HEK293 (cell line): ENCODE data around the gene EBF3.

Experiments used
- CTCF ChIA-PET: fragments of 350-600 bp; formaldehyde crosslinking; extraction: SDS; loops from one replicate; lab custom pipeline; 2021; ENCODE audit warnings: antibody characterized with exemption; lab: Yijun Ruan, JAX
- POLR2A ChIA-PET: fragments of 300-600 bp; formaldehyde crosslinking; extraction: SDS; loops from one replicate; lab custom pipeline; 2020; ENCODE audit warnings: antibody characterized with exemption, inconsistent platforms; lab: Yijun Ruan, JAX
- H3K27ac ChIP-seq: fragments of 200-500 bp; sonication (Bioruptor generic); 2 replicates; pipeline ENCODE4 v1.5.1; 2014; ENCODE audit warnings: low read depth, low read length, control low read depth, inconsistent platforms; ENCODE audit errors: extremely low read depth
- H3K36me3 ChIP-seq, 2 experiments: fragments of 200-500 bp in 1 of 2; sonication (Bioruptor generic) in 1 of 2; 1 replicate in 1 of 2; 2 replicates in 1 of 2; pipeline ENCODE4 v1.5.1; 2014 to 2017; ENCODE audit warnings: inconsistent platforms in 2 of 2, low read length in 2 of 2; ENCODE audit not compliant: control insufficient read depth in 2 of 2, insufficient read depth in 1 of 2
- H3K4me1 ChIP-seq: fragments of 200-500 bp; sonication (Bioruptor generic); 2 replicates; pipeline ENCODE4 v1.5.1; 2014; ENCODE audit warnings: mild to moderate bottlenecking, low read length, inconsistent platforms; ENCODE audit not compliant: control insufficient read depth, insufficient read depth
- H3K4me3 ChIP-seq: 2 replicates; pipeline ENCODE4 v1.5.1; 2011; ENCODE audit warnings: low read depth, mild to moderate bottlenecking, control low read depth, low read length, moderate library complexity
- H3K9me3 ChIP-seq: fragments of 200-500 bp; sonication (Bioruptor generic); 2 replicates; pipeline ENCODE4 v1.5.1; 2014; ENCODE audit warnings: low read depth, low read length, inconsistent platforms; ENCODE audit not compliant: control insufficient read depth, insufficient read depth
- BCL11A ChIP-seq: fragments of 450-650 bp; formaldehyde crosslinking; IDR thresholded peaks from 2 replicates; pipeline ENCODE4 v1.5.1; 2016; ENCODE audit warnings: low read depth, missing biosample characterization, missing genetic modification characterization
- CTCF ChIP-seq: fragments of 450-650 bp; formaldehyde crosslinking; IDR thresholded peaks from 2 replicates; pipeline ENCODE4 v1.5.1; 2016; ENCODE audit warnings: missing biosample characterization, missing genetic modification characterization
- KLF7 ChIP-seq: fragments of 450-650 bp; formaldehyde crosslinking; IDR thresholded peaks from 2 replicates; pipeline ENCODE4 v1.5.1; 2016; ENCODE audit warnings: missing biosample characterization, missing genetic modification characterization, borderline replicate concordance
- KLF8 ChIP-seq: fragments of 450-650 bp; formaldehyde crosslinking; IDR thresholded peaks from 2 replicates; pipeline ENCODE4 v1.5.1; 2016; ENCODE audit warnings: missing biosample characterization, missing genetic modification characterization
- PBX3 ChIP-seq: sonication (generic); formaldehyde crosslinking; IDR thresholded peaks from 2 replicates; pipeline ENCODE4 v1.8.1; 2022; ENCODE audit warnings: mild to moderate bottlenecking, moderate library complexity, missing genetic modification reagents
- PRDM4 ChIP-seq: fragments of 450-650 bp; formaldehyde crosslinking; IDR thresholded peaks from 2 replicates; pipeline ENCODE4 v1.5.1; 2017; ENCODE audit warnings: missing biosample characterization, missing genetic modification characterization
- SCRT1 ChIP-seq: fragments of 450-650 bp; formaldehyde crosslinking; IDR thresholded peaks from 2 replicates; pipeline ENCODE4 v1.5.1; 2016; ENCODE audit warnings: missing biosample characterization, missing genetic modification characterization, borderline replicate concordance
- ZIC2 ChIP-seq: fragments of 450-650 bp; formaldehyde crosslinking; IDR thresholded peaks from 2 replicates; pipeline ENCODE4 v1.5.1; 2016; ENCODE audit warnings: missing biosample characterization, missing genetic modification characterization
- ZNF16 ChIP-seq: fragments of 450-650 bp; formaldehyde crosslinking; IDR thresholded peaks from 2 replicates; pipeline ENCODE4 v1.5.1; 2016; ENCODE audit warnings: low read depth, missing biosample characterization, missing genetic modification characterization
- ZNF23 ChIP-seq: fragments of 450-650 bp; formaldehyde crosslinking; IDR thresholded peaks from 2 replicates; pipeline ENCODE4 v1.5.1; 2016; ENCODE audit warnings: missing biosample characterization, missing genetic modification characterization, borderline replicate concordance
- ZNF302 ChIP-seq: fragments of 450-650 bp; formaldehyde crosslinking; IDR thresholded peaks from 2 replicates; pipeline ENCODE4 v1.5.1; 2016; ENCODE audit warnings: missing biosample characterization, missing genetic modification characterization, low read depth
- ZNF362 ChIP-seq: fragments of 450-650 bp; formaldehyde crosslinking; IDR thresholded peaks from 2 replicates; pipeline ENCODE4 v1.5.1; 2016; ENCODE audit warnings: missing biosample characterization, missing genetic modification characterization
- ZNF398 ChIP-seq: fragments of 450-650 bp; formaldehyde crosslinking; IDR thresholded peaks from 2 replicates; pipeline ENCODE4 v1.5.1; 2017; ENCODE audit warnings: missing biosample characterization, missing genetic modification characterization
- ZNF514 ChIP-seq: fragments of 450-650 bp; formaldehyde crosslinking; IDR thresholded peaks from 2 replicates; pipeline ENCODE4 v1.5.1; 2016; ENCODE audit warnings: missing biosample characterization, missing genetic modification characterization
- ZNF529 ChIP-seq: fragments of 450-650 bp; formaldehyde crosslinking; IDR thresholded peaks from 2 replicates; pipeline ENCODE4 v1.5.1; 2017; ENCODE audit warnings: missing genetic modification characterization, missing biosample characterization; ENCODE audit not compliant: insufficient replicate concordance
- ZNF530 ChIP-seq: fragments of 450-650 bp; formaldehyde crosslinking; IDR thresholded peaks from 2 replicates; pipeline ENCODE4 v1.5.1; 2016; ENCODE audit warnings: low read depth, missing biosample characterization, missing genetic modification characterization
- ZNF560 ChIP-seq: fragments of 450-650 bp; formaldehyde crosslinking; IDR thresholded peaks from 2 replicates; pipeline ENCODE4 v1.5.1; 2017; ENCODE audit warnings: missing biosample characterization, missing genetic modification characterization, borderline replicate concordance
- ZNF596 ChIP-seq: fragments of 450-650 bp; IDR thresholded peaks from 2 replicates; pipeline ENCODE4 v1.5.0; 2018; ENCODE audit warnings: missing biosample characterization, mild to moderate bottlenecking, missing genetic modification characterization, moderate library complexity
- ZNF692 ChIP-seq: fragments of 450-650 bp; formaldehyde crosslinking; IDR thresholded peaks from 2 replicates; pipeline ENCODE4 v1.5.1; 2016; ENCODE audit warnings: missing biosample characterization, missing genetic modification characterization
- ZNF747 ChIP-seq: fragments of 450-650 bp; formaldehyde crosslinking; IDR thresholded peaks from 2 replicates; pipeline ENCODE4 v1.5.1; 2016; ENCODE audit warnings: missing biosample characterization, missing genetic modification characterization
- ZNF776 ChIP-seq: fragments of 450-650 bp; formaldehyde crosslinking; IDR thresholded peaks from 2 replicates; pipeline ENCODE4 v1.5.0; 2017; ENCODE audit warnings: missing biosample characterization, missing genetic modification characterization, borderline replicate concordance
- ZSCAN5A ChIP-seq: fragments of 450-650 bp; formaldehyde crosslinking; IDR thresholded peaks from 2 replicates; pipeline ENCODE4 v1.5.1; 2016; ENCODE audit warnings: missing biosample characterization, missing genetic modification characterization

EBF3 gene

GRCh38 chr10:130013335-130014262 is 49.5 kb upstream of the EBF3 start:
- CTCF ChIA-PET: no interaction called here
- Histone ChIP-seq H3K4me3 (no peak overlapping the region), H3K4me1 (no peaks in the 10 kb centered on the region), H3K9me3 (no peaks in the 10 kb centered on the region), H3K27ac (no peak overlapping the region), H3K36me3 (no peaks in the 10 kb centered on the region)
- POLR2A ChIA-PET: no interaction called here
- TF ChIP-seq ZNF776 (tag by site-specific recombination) (no peak), ZNF529 (tag by site-specific recombination) (no peak), BCL11A (tag by site-specific recombination) (no peak), KLF7 (tag by site-specific recombination) (no peak), KLF8 (no peak), ZNF302 (no peak), ZNF747 (tag by site-specific recombination) (no peak), ZNF560 (tag by site-specific recombination) (no peak)

GRCh38 chr10:130012129-130012528 is 48.1 kb upstream of the EBF3 start:
- Histone ChIP-seq H3K9me3 (no peaks in the 10 kb centered on the region), H3K36me3 (no peaks in the 10 kb centered on the region), H3K4me1 (no peaks in the 10 kb centered on the region), H3K4me3 (no peak overlapping the region), H3K27ac (no peak overlapping the region)
- CTCF ChIA-PET: interaction anchor here (0.6 kb wide), 1 partner anchor 179 kb away, joined by 5 read pairs; no protein-coding TSS in a partner anchor
- POLR2A ChIA-PET: no interaction called here
- TF ChIP-seq ZNF596 (tag by site-specific recombination): no peak
- no peak for TF ChIP-seq CTCF (tag by site-specific recombination)
- no peak for TF ChIP-seq ZNF16
- TF ChIP-seq KLF8: no peak
- no peak for TF ChIP-seq ZIC2 (tag by site-specific recombination)
- TF ChIP-seq PRDM4 (tag by site-specific recombination): no peak
- no peak for TF ChIP-seq ZNF514 (tag by site-specific recombination)
- TF ChIP-seq ZNF23 (tag by site-specific recombination): no peak
- TF ChIP-seq SCRT1 (tag by site-specific recombination): no peak
- no peak for TF ChIP-seq ZNF692
- TF ChIP-seq PBX3: no peak
- TF ChIP-seq ZNF398 (tag by site-specific recombination): no peak
- TF ChIP-seq ZNF362 (tag by site-specific recombination): no peak
- no peak for TF ChIP-seq ZNF530 (tag by site-specific recombination)
- no peak for TF ChIP-seq ZSCAN5A (tag by site-specific recombination)
